NCI-H2171 (cell line): ENCODE results near the gene PPIAL4G.
A peak's percentile ranks its signal among the peaks of the same experiment; 100 is the strongest.
"Not testable (repeated sequence)": the region's sequence is repeated elsewhere in the genome, so short reads cannot be mapped to it uniquely, and the experiment has no call there.

Source experiments
- DNase-seq: peaks from one replicate; lab custom pipeline; 2025; lab: John Stamatoyannopoulos, UW

Gene PPIAL4G

DNA sequence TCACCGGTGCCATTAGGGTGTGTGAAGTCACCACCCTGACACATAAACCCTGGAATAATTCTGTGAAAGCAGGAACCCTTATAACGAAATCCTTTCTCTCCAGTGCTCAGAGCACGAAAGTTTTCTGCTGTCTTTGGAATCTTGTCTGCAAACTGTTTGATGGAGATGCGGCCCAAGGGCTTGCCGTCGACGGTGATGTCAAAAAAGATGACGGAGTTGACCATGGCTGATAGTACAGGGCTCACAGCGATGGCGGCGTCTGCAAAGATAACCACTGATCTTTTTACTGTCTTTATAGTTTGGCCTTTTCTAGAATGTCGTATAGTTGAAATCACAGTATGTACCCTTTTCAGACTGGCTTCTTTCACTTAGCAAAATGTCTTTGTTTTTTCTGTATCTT, at the start of gene PPIAL4G:
TSS of gene PPIAL4G (minus strand) at position 274 of the 400 bp plus-strand sequence. CDS start at position 224, 50 bp downstream.
- DNase-seq, result not testable (repeated sequence)

DNA sequence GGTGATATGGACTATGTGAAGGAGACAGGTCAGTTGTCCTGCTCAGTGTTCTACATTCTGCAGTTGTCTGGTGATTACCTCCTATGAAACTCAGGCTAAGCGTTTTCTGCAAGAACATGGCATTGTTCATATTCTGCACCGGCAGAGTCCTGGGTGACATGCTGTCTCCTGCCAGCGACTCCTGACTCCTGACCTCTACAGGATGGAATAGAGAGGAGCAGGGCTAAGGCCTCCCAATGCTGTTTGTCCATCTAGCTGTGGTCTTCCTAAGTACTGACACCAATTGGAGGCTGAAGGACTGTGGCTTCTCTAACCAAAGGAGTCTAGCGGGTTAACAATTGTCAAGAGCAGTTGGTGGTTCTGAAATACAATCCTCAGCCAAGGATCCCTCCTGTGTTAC, 49.1 kb upstream of the PPIAL4G start:
- not testable (repeated sequence) for DNase-seq

- DNase-seq, result not testable (repeated sequence)
Observed at GRCh38 chr1:148529101-148529567, 46.0 kb upstream of the PPIAL4G start.

GRCh38 chr1:148528591-148528990, 45.5 kb upstream of the PPIAL4G start:
- not testable (repeated sequence) for DNase-seq

DNA sequence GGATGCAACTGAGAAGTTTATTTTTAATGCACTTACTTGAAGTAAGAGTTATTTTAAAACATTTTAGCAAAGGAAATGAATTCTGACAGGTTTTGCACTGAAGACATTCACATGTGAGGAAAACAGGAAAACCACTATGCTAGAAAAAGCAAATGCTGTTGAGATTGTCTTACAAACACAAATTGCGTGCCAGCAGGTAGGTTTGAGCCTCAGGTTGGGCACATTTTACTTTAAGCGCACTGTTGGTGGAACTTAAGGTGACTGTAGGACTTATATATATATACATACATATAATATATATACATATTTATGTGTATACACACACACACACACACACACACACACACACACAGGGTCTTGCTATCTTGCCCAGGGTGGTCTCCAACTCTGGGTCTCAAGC, 43.5 kb upstream of the PPIAL4G start:
- not testable (repeated sequence) for DNase-seq

DNA sequence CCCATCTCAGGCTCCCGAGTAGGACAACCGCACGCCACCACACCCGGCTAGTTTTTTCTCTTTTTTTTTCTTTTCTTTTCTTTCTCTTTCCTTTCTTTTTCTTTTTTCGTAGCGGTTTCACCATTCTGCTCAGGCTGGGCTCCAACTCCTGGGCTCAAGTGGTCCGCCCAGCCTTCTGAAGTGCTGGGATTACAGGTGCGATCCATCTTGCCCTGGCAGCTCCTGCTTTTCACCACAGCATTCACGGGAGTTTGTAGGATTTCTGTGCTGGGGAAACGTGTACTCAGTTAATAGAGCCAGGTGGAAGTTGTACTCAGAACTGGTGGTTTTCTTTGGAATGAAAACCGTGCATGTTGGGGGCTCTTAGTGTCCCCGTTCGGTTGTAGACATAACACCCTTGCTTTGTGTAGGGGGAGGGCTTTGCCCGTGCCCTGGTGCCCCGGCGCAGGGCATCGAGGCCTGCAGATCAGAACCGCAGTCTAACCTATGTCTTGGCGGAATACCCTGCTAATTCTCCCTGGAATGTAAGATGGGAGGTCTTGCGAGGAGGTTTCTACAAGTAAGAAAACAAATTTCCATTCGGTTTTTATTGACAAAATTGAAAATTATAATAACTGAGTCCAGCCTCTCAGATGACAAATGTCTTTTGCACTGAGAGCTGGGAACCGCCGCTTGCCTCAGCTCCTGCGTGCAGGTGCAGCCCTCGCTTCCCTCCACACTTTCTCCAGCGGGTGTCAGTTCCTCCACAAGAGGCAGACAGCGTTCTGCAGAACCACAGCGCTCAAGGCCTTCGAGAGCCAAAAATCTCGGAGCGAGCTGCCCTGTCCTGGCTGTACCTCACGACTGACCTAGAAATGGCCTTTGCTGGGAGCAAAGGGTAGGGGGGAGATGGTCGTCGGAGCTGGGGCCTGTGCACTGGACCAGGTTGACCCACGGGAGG, 40.4 kb upstream of the PPIAL4G start:
- DNase-seq, result not testable (repeated sequence)

DNA sequence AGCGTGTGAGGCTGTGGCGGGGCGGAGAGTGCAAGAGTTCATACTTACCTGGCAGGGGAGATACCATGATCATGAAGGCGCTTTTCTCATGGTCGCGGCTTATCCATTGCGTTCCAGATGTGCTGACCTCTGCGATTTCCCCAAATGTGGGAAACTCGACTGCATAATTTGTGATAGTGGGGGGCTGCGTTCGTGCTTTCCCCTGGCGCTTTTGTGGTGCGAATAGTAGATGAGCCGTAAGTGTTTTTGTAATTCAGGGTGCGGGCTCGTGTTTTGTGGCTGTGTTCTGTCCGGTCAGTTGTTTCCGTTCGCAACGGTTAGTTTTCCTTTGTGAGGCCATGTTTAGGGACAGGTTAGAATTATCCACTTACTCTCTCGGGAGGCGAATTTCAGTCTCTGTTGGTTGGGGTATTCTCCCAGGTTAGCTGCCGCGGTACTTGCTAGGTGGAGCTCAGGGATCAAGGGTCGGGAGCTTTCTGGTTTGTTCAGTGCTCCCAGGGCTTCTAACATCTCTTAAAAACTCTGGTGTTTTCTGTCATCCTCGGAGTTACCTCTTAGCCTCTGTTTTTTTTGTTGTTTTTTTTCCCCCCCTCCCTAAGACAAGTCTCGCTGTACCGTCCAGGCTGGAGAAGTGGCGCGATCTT, 39.6 kb upstream of the PPIAL4G start:
- peak; percentile 52 for DNase-seq

- peak; percentile 21 for DNase-seq
Observed at GRCh38 chr1:148522072-148522471, 39.0 kb upstream of the PPIAL4G start.

GRCh38 chr1:148514310-148514709, 31.2 kb upstream of the PPIAL4G start:
- DNase-seq, result not testable (repeated sequence)

- not testable (repeated sequence) for DNase-seq
Observed at GRCh38 chr1:148512571-148513184, 29.6 kb upstream of the PPIAL4G start.

- DNase-seq, result not testable (repeated sequence)
Observed at GRCh38 chr1:148493933-148494332, 10.8 kb upstream of the PPIAL4G start.

- not testable (repeated sequence) for DNase-seq
Observed at GRCh38 chr1:148481134-148481533, 2.0 kb downstream of the PPIAL4G start.

GRCh38 chr1:148459694-148460093, 23.4 kb downstream of the PPIAL4G start:
- not testable (repeated sequence) for DNase-seq

GRCh38 chr1:148458901-148459581, 24.1 kb downstream of the PPIAL4G start:
- not testable (repeated sequence) for DNase-seq

DNA sequence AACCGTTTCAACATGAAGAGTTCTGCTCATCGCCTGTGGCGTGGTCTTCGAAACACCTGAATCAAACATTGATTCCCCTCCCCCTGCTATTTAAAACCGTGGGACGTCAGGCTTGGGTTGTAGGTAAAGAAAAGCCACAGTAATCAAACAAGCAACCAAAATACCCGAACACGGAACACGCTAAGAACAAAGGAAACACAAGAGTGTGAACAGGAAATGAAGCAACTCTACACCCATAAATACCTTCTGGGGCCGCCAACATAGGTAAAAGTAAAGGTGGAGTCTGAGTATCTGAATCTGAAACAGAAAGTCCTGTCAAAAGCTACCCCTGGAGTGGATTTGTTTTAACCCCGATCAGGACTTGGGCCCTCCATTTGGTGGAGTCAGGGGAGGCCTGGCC, 24.7 kb downstream of the PPIAL4G start:
- not testable (repeated sequence) for DNase-seq

DNA sequence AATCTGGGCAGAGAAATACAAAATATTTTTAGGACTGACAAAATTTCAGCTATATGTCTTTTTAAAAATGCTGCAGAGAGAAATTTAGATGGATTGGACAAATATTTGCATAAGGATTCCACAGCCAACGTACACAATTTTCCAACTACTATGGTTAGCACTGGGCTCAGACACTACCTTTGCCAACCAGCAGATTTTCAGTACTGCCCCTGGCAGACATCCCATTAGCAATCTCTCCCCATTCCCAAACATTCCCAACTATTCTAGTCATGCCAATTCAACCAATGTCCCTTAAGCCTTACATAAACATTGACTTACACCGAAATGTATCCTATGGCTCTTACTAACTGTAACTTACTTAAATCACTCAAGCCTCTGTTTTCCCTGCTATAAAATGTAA, 30.3 kb downstream of the PPIAL4G start:
- not testable (repeated sequence) for DNase-seq

DNA sequence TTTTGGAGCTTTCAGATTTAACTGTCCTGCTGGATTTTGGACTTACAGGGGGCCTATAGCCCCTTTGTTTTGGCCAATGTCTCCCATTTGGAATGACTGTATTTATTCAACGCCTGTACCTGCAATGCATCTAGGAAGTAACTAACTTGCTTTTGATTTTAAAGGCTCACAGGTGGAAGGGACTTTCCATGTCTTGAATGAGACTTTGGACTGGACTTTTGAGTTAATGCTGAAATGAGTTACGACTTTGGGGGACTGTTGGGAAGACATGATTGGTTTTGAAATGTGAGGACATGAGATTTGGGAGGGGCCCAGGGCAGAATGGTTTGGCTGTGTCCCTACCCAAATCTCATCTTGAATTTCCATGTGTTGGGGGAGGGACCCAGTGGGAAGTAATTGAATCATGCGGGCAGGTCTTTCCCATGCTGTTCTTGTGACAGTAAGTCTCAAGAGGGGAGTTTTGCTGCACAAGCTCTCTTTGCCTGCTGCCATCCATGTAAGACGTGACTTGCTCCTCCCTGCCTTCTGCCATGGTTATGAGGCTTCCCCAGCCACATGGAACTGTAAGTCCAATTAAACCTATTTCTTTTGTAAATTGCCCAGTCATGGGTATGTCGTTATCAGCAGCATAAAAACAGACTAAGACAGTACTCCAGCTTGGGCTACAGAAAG, 43.3 kb downstream of the PPIAL4G start:
- DNase-seq, result not testable (repeated sequence)

DNA sequence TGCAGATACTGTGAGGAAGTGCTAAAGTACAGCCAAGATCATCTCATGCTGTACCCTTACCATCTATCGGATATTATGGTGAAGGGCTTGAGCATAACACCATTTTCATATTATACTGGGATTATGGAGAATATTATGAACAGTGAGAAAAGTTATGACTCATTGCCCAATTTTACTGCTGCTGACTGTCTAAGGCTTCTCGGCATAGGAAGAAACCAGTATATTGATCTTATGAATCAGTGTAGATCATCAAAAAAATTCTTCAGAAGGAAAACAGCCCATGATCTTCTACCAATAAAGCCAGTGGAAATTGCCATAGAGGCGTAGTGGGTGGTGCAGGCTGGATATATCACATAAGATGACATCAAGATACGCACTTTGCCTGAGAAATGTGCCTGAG, 47.7 kb downstream of the PPIAL4G start:
- DNase-seq, result no peak

DNA sequence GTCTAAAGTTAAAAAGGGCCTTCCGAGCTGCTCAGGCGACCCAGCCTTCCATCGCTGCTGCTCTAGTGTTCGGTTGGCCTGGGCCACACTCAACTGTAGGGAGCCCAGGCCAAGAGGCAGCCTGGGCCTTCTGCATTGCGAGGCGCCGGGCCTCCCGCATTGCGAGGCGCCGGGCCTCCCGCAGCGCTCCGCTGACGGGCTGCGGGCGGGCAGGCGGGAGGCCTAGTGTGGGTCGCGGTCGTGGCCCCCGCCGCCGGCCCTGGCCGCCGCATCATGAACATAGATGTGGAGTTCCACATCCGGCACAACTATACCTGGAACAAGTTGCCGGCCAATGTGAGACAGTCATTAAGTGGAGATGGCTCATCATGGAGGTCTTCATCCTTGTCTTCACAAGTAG, 48.3 kb downstream of the PPIAL4G start:
- DNase-seq, result no peak

- not testable (repeated sequence) for DNase-seq
Observed at GRCh38 chr1:148432916-148433317, 50.2 kb downstream of the PPIAL4G start.
